ENCODE results near the gene SSR2.

Gene SSR2

DNA sequence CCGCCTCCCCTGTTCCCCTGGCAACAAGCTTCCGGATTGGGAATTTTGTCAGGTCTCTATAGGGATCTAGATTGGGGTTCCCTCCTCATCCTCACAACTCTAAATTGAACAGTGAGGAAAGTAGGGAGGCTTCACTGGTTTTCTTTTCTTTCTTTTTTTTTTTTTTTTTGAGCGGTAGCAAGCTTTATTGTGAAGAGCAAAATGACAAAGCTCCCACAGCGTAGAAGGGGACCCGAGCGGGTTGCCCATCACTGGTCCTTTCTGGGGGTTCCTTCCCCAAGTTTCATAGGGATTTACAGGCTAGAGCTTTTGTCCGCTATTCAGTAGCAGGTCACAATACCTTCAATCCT lies 52.7 kb downstream of the SSR2 start:
- peaks cover 99% of the 10 kb centered on the region for H4K20me1 ChIP-seq
- peaks cover 85% of the 10 kb centered on the region for H3K36me3 ChIP-seq
- TF ChIP-seq Cebpa-rat (IDR thresholded peaks at IDR 0.05), result no peak
- peak overlapping the region; percentile 99 for H3K27ac ChIP-seq
- H3K9ac ChIP-seq, result peak overlapping the region; percentile 72
- peak overlapping the region; percentile 100 for H3K4me2 ChIP-seq
- H3K27me3 ChIP-seq, result no peaks in the 10 kb centered on the region
- peaks cover 99% of the 10 kb centered on the region for H3K4me1 ChIP-seq
- H3K9me3 ChIP-seq, result no peaks in the 10 kb centered on the region
- peak overlapping the region; percentile 51 for H3K4me3 ChIP-seq

DNA sequence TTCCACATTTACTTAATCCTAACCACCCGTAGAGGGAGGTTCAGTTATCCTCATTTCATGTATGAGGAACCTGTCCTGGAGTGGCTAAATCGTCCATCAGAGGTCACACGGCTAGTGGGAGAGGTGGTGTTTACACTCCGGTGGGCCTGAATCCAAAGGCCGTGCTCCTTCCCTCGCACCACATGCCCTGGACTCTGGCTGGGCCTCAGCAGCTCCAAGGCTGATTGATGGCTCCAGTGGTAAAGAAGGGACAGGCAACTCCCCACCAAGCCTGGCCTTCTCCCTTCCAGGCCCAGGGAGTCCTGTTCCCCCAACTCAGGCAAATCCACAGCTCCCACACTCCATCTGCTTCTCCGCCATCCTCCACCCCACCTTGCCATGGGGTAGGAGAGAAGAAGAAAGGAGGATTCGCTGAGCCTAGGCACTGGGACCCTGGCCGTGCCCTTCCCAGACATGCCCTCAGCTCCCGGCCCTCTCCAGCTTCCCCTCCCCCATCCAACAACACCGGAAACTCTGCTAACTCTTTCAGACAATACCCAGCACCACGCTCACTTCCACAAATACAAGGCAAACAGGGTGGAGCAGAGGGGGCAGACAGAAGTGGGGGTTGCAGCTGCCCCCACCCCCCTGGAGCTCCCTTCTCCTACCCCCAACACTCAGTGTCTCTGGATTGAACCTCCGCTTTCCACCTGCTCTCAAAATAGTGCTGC lies 53.3 kb downstream of the SSR2 start:
- peaks cover 99% of the 10 kb centered on the region for H4K20me1 ChIP-seq
- H3K36me3 ChIP-seq, result peaks cover 85% of the 10 kb centered on the region
- H3K27ac ChIP-seq, result peak overlapping the region; percentile 99

DNA sequence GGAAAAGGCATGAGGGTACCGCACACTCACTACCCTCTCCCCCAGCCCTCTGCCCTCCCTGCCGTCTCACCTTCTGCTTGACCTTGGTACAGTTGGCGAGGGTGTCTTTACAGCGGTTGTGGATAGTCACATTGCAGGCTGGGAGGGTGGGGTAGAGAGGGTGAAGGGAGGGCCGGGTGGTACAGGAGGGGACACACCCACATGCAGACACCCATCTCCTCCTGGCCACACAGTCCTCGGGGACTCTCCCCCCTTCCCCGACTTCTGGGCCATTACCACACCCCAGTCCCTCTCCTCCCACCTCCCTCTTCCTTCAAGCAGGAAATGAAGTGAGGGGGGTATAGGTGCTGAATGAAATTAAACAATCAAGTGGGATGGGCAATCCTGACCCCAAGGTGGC lies 54.0 kb downstream of the SSR2 start:
- H4K20me1 ChIP-seq, result peaks cover 99% of the 10 kb centered on the region
- no peaks in the 10 kb centered on the region for H3K27me3 ChIP-seq
- peak overlapping the region; percentile 100 for H3K4me2 ChIP-seq
- H3K27ac ChIP-seq, result peak overlapping the region; percentile 99
- peak overlapping the region; percentile 51 for H3K4me3 ChIP-seq
- H3K36me3 ChIP-seq, result peaks cover 86% of the 10 kb centered on the region
- TF ChIP-seq Cebpa-rat (IDR thresholded peaks at IDR 0.05), result no peak
- peak overlapping the region; percentile 72 for H3K9ac ChIP-seq
- peaks cover 99% of the 10 kb centered on the region for H3K4me1 ChIP-seq
- no peaks in the 10 kb centered on the region for H3K9me3 ChIP-seq

More for the DNA sequence above, 53.3 kb downstream of the SSR2 start:
- Histone ChIP-seq H3K4me1 (peaks cover 99% of the 10 kb centered on the region), H3K9ac (peak overlapping the region; percentile 72), H3K4me2 (peak overlapping the region; percentile 100), H3K4me3 (peak overlapping the region; percentile 51), H3K27me3 (no peaks in the 10 kb centered on the region), H3K9me3 (no peaks in the 10 kb centered on the region)
- TF ChIP-seq Cebpa-rat (IDR thresholded peaks at IDR 0.05), result no peak

DNA sequence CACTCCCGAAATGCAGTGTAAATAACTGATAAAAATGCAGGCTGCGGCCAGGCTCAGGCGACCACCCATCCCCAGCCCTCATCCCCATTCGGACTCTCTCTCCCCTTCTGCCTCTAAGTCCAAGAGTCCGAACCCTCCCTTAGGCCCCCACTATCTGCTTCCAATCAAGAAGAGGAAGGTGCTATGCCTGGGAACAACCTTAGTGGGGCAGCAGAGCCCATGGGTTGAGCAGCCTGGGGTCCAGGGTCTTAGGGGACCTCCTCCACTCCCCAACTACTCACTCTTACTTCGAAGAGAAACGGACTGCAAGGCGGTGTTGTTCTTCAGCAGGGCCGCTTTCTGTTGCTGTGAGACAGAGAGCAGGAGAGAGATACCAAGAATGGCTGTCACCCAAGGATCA lies 54.6 kb downstream of the SSR2 start:
- TF ChIP-seq Cebpa-rat (IDR thresholded peaks at IDR 0.05), result no peak
- Histone ChIP-seq H3K4me3 (no peak overlapping the region), H3K27ac (peak overlapping the region; percentile 99), H3K36me3 (peaks cover 92% of the 10 kb centered on the region), H3K9ac (peak overlapping the region; percentile 72; the same call in 1 of the 2 replicates), H3K27me3 (no peaks in the 10 kb centered on the region), H3K9me3 (no peaks in the 10 kb centered on the region), H4K20me1 (peaks cover 99% of the 10 kb centered on the region), H3K4me1 (peaks cover 99% of the 10 kb centered on the region), H3K4me2 (peak overlapping the region; percentile 100)

- TF ChIP-seq Cebpa-rat (IDR thresholded peaks at IDR 0.05), result no peak
- no peaks in the 10 kb centered on the region for H3K27me3 ChIP-seq
- H3K9ac ChIP-seq, result no peak overlapping the region
- H3K9me3 ChIP-seq, result no peaks in the 10 kb centered on the region
- H3K4me1 ChIP-seq, result peaks cover 99% of the 10 kb centered on the region
- H3K4me2 ChIP-seq, result peak overlapping the region; percentile 100; the same call in 1 of the 2 replicates
- peaks cover 99% of the 10 kb centered on the region for H3K36me3 ChIP-seq
- H4K20me1 ChIP-seq, result peaks cover 99% of the 10 kb centered on the region
- no peak overlapping the region for H3K27ac ChIP-seq
- no peak overlapping the region for H3K4me3 ChIP-seq
Observed at GRCh38 chr1:155964193-155964592, 56.6 kb downstream of the SSR2 start.

DNA sequence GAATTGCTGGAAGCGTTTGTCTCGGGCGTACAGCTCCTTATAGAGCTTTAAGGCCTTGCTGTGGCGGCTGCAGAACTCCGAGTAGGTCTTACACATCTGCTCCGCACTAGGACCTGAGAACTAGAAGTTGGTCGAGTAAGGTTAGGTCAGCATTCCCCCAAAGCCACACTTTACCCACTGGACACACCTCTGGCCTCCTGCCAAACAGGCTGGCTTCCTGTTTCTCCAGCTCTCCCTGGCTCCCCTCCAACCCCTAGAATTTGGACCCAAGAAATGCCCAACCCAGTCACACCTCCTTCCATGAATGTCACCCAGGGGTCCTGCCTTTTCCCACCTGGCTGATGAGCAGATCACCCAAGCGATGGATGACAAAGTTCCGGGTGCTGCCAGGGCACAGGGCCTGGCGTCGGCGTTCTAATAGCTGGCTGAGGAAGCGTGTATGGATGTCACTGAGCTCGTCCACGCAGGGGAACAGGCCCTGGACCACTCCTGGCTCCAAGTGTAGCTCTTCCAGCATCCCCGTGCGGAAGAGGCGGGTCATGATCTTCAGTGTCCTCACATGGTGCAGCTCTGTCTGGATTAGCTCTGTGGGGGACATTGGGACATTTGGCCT lies 58.0 kb downstream of the SSR2 start:
- no peaks in the 10 kb centered on the region for H3K27me3 ChIP-seq
- no peaks in the 10 kb centered on the region for H3K9me3 ChIP-seq
- peaks cover 99% of the 10 kb centered on the region for H4K20me1 ChIP-seq
- no peak for TF ChIP-seq Cebpa-rat (IDR thresholded peaks at IDR 0.05)
- peak overlapping the region; percentile 25; the same call in 1 of the 2 replicates for H3K4me3 ChIP-seq
- peak overlapping the region; percentile 96 for H3K4me2 ChIP-seq
- H3K36me3 ChIP-seq, result peaks cover 99% of the 10 kb centered on the region
- peak overlapping the region; percentile 64 for H3K9ac ChIP-seq
- peak overlapping the region; percentile 67 for H3K27ac ChIP-seq
- H3K4me1 ChIP-seq, result peaks cover 89% of the 10 kb centered on the region

DNA sequence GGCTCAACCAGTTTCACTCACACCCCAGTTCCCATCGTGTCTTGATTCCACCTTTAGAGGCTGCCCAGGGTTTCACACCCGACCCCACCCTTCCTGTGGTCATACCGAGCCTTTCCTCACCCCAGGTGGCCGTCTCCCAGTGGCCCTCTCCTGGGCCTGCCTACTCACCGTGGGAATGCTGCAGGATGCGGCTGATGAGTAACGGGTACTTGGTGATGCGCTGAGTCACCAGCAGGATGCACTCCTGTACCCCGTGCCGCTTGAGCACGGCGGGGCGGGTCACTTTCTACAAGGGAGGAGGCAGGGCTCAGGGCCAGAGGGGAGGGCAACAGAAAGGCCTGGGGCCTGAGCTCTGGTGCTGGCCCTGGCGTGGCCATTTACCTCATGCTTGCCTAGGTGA lies 58.8 kb downstream of the SSR2 start:
- peaks cover 99% of the 10 kb centered on the region for H4K20me1 ChIP-seq
- H3K9ac ChIP-seq, result peak overlapping the region; percentile 35; the same call in 1 of the 2 replicates
- peak overlapping the region; percentile 96 for H3K4me2 ChIP-seq

DNA sequence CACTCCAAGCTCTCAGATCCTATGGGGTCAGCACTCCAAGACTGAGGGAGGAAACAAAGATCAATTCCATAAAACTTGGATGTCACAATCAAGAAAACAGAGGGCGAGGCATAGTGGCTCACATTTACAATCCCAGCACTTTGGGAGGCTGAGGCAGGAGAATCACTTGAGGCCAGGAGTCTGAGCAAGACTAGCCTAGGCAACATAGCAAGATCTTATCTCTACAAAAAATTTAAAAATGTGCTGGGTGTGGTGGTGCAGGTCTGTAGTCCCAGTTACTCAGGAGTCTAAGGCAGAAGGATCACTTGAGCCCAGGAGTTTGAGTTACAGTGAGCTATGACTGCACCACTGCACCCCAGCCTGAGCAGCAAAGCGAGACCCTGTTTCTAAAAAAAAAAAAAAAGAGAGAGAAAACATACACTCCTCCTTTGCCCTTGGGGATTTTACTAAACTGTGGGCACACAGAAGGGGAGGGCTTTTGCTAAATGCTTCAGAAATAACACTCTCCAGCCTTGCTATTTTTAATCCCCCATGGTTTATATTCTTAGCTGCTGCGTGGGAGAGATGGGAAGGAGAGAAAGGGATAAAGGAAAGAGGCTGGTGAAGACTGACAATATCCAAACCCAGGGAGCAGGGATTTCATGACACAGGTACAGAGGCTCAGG lies 60.5 kb downstream of the SSR2 start:
- peak overlapping the region; percentile 96 for H3K4me2 ChIP-seq
- no peak for TF ChIP-seq Cebpa-rat (IDR thresholded peaks at IDR 0.05)
- peak overlapping the region; percentile 72 for H3K27ac ChIP-seq
- H3K27me3 ChIP-seq, result no peaks in the 10 kb centered on the region
- no peaks in the 10 kb centered on the region for H3K9me3 ChIP-seq
- H3K9ac ChIP-seq, result peak overlapping the region; percentile 68
- peaks cover 64% of the 10 kb centered on the region for H3K4me1 ChIP-seq
- H3K36me3 ChIP-seq, result peaks cover 99% of the 10 kb centered on the region
- peaks cover 99% of the 10 kb centered on the region for H4K20me1 ChIP-seq
- H3K4me3 ChIP-seq, result peak overlapping the region; percentile 47

More for the DNA sequence above, 58.8 kb downstream of the SSR2 start:
- no peaks in the 10 kb centered on the region for H3K27me3 ChIP-seq
- peak overlapping the region; percentile 27; the same call in 1 of the 2 replicates for H3K4me3 ChIP-seq
- peaks cover 99% of the 10 kb centered on the region for H3K36me3 ChIP-seq
- H3K27ac ChIP-seq, result peak overlapping the region; percentile 67
- TF ChIP-seq Cebpa-rat (IDR thresholded peaks at IDR 0.05), result no peak
- H3K9me3 ChIP-seq, result no peaks in the 10 kb centered on the region
- H3K4me1 ChIP-seq, result peaks cover 82% of the 10 kb centered on the region

Measured in BLaER1 (cell line).